ENCODE results near the gene GRID1. TPM values are rescaled to one million over a fixed set of nuclear protein-coding genes. Genes with fewer than 3 reads are reported as not detected.
A peak's percentile ranks its signal among the peaks of the same experiment; 100 is the strongest.

Gene GRID1
- total and polyA plus RNA-seq, 8 donors = 0.31 to 8.5 (median 1.0) TPM; not detected in 1

DNA sequence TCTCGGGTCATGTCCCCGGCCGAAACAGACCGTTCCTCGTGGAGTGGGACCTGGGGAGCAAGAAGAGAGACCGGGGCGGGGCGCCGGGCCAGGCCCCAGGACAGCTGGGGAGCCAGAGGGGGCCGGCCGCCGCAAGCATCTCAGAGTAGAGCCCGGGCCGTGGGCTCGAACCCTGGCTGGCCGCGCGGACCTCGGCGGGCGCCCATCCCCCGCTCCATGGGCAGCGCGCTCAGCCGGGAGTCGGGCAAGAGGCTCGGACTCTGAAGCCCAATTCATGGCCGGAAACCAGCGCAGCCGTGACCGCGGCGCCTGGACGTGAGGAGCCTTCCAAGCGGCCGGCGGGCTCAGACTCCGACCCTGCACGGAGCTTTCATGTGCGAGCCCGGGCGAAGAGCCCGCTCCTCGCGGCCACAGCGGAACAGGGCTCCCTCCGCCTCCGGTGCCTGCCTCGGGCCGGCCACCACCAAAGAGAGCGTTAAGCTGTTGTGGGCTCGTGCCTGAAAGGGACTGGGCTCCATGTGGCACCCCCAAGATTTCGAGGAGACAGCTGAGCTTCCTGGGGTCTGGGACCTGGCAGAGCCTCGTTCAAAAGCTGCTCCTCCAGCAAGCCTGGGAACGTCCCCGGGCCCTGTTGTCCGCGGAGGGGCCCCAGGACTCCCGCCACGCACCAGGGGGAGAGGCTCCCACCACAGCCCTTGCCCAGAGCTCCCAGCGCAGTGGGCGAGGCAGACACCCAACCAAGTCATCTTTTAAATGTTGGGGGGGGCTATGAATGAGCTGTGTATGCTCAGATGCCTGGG lies 757 bp upstream of the GRID1 start:
- H3K4me3 ChIP-seq = peak overlapping the region; percentile 50 to 71 (median 66)
- H3K36me3 ChIP-seq = no peaks in the 10 kb centered on the region
- H3K4me1 ChIP-seq = peaks cover 32 to 48% (median 46%) of the 10 kb centered on the region in 4 donors
- intact Hi-C loops (cut with DNase I; ENCODE audit: low total_unique reads) = no loop called here
- TF ChIP-seq POLR2AphosphoS5 (IDR thresholded peaks at IDR 0.05) (no peak), POLR2A (IDR thresholded peaks at IDR 0.05) (no peak), EP300 (IDR thresholded peaks at IDR 0.05) (no peak)
- TF ChIP-seq, protein P1, sequence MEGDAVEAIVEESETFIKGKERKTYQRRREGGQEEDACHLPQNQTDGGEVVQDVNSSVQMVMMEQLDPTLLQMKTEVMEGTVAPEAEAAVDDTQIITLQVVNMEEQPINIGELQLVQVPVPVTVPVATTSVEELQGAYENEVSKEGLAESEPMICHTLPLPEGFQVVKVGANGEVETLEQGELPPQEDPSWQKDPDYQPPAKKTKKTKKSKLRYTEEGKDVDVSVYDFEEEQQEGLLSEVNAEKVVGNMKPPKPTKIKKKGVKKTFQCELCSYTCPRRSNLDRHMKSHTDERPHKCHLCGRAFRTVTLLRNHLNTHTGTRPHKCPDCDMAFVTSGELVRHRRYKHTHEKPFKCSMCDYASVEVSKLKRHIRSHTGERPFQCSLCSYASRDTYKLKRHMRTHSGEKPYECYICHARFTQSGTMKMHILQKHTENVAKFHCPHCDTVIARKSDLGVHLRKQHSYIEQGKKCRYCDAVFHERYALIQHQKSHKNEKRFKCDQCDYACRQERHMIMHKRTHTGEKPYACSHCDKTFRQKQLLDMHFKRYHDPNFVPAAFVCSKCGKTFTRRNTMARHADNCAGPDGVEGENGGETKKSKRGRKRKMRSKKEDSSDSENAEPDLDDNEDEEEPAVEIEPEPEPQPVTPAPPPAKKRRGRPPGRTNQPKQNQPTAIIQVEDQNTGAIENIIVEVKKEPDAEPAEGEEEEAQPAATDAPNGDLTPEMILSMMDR (IDR thresholded peaks at IDR 0.05) = no peak
- WGBS, 5 donors = 4 to 20% (median 6%) methylated on average over 1 to 62 of the region's 62 CpGs
- DNase-seq = peak in 1 of 2 donors; percentile 64
- H3K27ac ChIP-seq = peak overlapping the region in 1 of 5 donors; percentile 70
- H3K27me3 ChIP-seq = peaks cover 14 to 100% (median 69%) of the 10 kb centered on the region in 3 donors
- no peaks in the 10 kb centered on the region for H3K9me3 ChIP-seq

DNA sequence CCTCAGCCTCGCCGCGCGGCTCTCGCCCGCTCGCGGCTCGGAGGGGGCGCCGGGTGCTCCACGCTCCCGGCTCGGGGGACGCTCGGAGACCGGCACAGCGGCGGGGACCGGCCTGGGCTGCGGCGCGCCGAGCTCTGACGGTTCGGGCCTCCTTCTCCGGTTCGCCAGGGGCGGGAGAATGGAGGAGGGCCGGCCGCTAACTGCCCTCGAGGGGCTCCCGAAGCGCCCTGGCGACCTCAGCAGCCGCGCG lies 232 bp upstream of the GRID1 start:
- Histone ChIP-seq H3K9me3 (no peaks in the 10 kb centered on the region), H3K27me3 (peaks cover 14 to 100% (median 69%) of the 10 kb centered on the region in 3 donors), H3K4me3 (peak overlapping the region; percentile 50 to 71 (median 66)), H3K27ac (peak overlapping the region in 1 of 5 donors; percentile 70), H3K36me3 (no peaks in the 10 kb centered on the region), H3K4me1 (peaks cover 32 to 48% (median 46%) of the 10 kb centered on the region in 4 donors)
- intact Hi-C loops (cut with DNase I; ENCODE audit: low total_unique reads) = no loop called here
- TF ChIP-seq EP300 (IDR thresholded peaks at IDR 0.05) = no peak
- TF ChIP-seq, protein P1 (IDR thresholded peaks at IDR 0.05) = no peak
- TF ChIP-seq POLR2A (IDR thresholded peaks at IDR 0.05) = no peak
- TF ChIP-seq POLR2AphosphoS5 (IDR thresholded peaks at IDR 0.05) = no peak
- no peak for DNase-seq
- 0 to 3% (median 1%) methylated on average over 8 to 38 of the region's 38 CpGs for WGBS, 5 donors

DNA sequence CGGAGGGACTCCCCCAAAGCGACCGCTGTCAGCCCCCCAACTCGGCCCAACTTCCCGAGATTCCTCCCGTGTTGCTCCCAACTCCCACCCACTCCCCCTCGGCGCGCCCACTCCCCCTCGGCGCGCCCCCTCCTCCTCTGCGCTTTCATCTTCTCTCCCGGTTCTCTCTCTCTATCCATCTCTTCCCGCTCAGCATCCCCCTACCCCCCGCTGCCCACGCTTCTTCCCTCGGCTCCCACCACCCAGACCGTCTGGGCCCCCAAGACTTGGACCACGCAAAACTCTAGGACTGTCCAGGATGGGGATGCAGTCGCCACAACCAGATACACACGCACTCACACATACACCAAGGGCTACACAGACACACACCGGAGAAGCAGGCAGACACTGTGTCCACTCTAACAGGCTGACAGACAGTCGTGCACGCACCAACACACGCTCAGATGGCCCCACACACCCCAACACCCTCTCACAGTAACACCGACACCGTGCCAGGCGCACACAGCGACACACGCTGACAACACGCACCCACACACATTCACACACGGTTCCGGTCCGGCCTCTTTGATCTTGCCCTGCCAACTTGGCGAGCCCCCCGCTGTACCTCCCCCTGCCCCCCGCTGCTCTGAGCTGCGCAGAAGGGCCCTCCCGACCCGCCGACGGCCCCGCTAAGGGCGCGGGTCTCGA lies 1.1 kb downstream of the GRID1 start:
- TF ChIP-seq POLR2A (IDR thresholded peaks at IDR 0.05) = no peak
- H3K27me3 ChIP-seq = peaks cover 14 to 87% (median 69%) of the 10 kb centered on the region in 3 donors
- H3K36me3 ChIP-seq = no peaks in the 10 kb centered on the region
- 0 to 2% (median 2%) methylated on average over 18 to 47 of the region's 47 CpGs for WGBS, 5 donors
- peak overlapping the region; percentile 50 to 71 (median 66) for H3K4me3 ChIP-seq
- intact Hi-C loops (cut with DNase I; ENCODE audit: low total_unique reads) = no loop called here
- peak overlapping the region in 1 of 5 donors; percentile 70 for H3K27ac ChIP-seq
- no peaks in the 10 kb centered on the region for H3K9me3 ChIP-seq
- H3K4me1 ChIP-seq = peaks cover 37 to 55% (median 46%) of the 10 kb centered on the region in 4 donors
- DNase-seq = no peak

DNA sequence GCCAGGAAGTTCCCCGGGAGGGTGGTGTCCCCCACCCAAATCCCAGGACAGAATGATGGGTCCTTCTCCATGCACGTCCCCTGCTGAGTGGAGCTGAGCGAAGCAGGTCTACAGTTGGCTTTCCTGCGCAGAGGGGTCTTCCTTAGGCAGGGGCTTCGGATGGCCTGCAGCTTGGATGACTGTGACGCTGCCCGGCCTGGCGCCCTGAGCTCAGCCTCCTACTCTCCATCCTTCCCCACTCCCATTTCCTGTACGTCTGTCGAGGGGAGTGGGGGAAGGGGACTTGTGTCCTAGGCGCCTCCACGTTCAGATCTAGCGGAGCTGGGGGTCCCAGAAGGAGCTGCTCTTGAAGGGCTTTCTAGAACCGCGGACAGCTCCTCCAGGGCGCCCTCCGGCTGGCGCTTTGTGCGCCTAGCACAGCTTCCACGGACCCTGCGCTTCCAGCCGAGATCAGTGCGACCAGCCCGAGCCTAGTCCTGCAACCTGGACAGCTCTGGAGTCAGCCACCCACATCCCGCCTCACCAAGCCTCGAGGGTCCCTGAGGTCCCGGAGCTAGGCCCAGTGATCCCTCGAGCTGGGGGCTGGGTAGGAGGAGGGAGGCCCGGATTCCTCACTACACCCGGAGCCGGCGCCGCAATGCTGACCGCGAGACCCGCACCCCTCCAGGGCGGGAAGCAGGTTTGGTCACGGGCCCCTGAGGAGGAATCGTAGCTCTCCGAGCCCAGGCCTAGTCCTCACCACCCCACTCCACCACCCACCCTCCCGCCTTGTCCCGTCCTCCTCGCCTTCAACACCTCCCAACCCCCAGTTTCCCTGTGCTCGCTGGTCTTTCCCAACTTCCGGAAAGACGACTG lies 1.9 kb downstream of the GRID1 start:
- TF ChIP-seq POLR2AphosphoS5 (IDR thresholded peaks at IDR 0.05) (no peak), POLR2A (IDR thresholded peaks at IDR 0.05) (no peak), EP300 (IDR thresholded peaks at IDR 0.05) (no peak)
- TF ChIP-seq, protein P1 (IDR thresholded peaks at IDR 0.05) = no peak
- H3K27me3 ChIP-seq = peaks cover 14 to 79% (median 62%) of the 10 kb centered on the region in 3 donors
- H3K36me3 ChIP-seq = no peaks in the 10 kb centered on the region
- H3K4me1 ChIP-seq = peaks cover 37 to 55% (median 46%) of the 10 kb centered on the region in 4 donors
- WGBS, 5 donors = 6 to 9% (median 7%) methylated on average over 25 to 46 of the region's 46 CpGs
- intact Hi-C loops (cut with DNase I; ENCODE audit: low total_unique reads) = no loop called here
- H3K9me3 ChIP-seq = no peaks in the 10 kb centered on the region
- peak in 1 of 2 donors; percentile 43 for DNase-seq
- H3K27ac ChIP-seq = no peak overlapping the region
- H3K4me3 ChIP-seq = peak overlapping the region; percentile 50 to 71 (median 66)
